HG02763 (cell line): ENCODE data around the gene CACNA1C.
"Not testable (repeated sequence)": the region's sequence is repeated elsewhere in the genome, so short reads cannot be mapped to it uniquely, and the experiment has no call there.

Experiments
- ATAC-seq: cut with Tn5 transposase; IDR thresholded peaks from one replicate; pipeline ENCODE4 v1.9.1; 2021; ENCODE audit warnings: mild to moderate bottlenecking, moderate library complexity; ENCODE audit not compliant: unreplicated experiment

Gene CACNA1C

DNA sequence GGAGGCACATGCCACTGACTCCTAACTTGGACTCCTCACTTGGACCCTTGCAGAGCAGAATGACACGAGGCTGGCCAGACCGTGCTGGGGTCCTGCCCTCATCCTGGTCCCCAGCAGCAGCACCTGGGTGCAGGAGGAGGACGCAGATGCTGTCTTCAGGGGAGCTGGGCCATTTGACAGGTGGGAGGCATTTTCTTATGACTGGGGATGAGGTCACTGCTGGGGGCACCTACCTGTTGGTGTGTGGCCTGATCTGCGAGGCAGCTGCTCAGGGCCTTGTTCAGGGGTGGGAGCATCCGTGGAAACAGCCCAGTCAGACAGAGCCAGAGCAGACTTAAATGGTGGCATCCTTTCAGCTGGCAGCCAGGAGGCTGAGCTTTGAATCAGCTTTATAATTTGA lies 57.3 kb downstream of the CACNA1C start:
- ATAC-seq: no peak

DNA sequence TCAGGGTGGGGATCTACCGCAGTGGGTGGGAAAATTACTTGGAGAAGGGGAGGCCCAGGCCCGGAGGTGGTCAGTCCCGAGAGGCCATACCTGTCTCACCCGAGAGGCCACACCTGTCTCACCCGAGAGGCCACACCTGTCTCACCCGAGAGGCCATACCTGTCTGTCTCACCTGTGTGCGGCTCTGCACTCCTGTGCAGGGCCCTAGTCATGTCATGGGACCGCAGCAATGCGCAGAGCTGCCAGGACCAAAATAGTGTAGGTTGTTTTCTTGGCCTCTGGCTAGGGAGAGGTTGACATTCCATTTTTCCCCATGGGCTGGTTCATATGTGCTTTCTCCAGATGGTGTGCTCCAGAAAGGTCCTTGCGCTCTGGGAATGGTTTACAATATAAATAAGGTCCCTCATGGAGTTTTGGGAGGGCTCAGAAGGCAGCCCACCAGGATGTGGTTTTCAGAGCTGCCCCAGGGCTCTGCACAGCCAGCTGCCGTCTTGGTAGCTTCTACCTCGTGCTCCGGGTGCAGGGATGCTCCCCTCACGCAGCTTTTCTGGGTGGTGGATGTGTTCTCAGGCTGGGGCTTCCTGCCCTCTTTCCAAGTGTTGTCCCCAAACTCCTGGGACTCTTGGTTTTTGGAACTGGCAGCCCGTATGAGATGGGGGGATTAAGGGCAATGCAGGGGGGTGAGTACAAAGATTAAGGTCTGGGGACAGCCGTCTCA lies 58.2 kb downstream of the CACNA1C start:
- no peak for ATAC-seq

DNA sequence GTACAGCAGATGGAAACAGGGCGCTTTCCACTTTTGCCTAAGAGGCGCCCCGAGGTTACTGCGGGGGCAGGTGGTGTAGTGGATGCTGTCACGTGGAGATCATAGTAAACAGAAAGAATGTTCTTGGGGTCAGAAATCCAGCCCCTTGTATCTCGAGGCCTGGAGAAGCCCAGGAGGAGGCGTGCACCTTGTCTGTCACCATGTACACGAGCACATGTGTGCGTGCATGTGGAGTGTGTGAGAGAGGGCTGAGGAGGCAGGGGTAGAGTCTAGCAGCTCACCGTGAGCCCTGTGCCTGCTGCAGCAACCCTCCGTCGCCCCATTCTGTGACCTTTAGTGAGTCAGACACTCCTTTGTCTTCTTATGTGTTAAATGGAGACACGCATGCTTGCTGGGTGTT lies 59.0 kb downstream of the CACNA1C start:
- no peak for ATAC-seq

DNA sequence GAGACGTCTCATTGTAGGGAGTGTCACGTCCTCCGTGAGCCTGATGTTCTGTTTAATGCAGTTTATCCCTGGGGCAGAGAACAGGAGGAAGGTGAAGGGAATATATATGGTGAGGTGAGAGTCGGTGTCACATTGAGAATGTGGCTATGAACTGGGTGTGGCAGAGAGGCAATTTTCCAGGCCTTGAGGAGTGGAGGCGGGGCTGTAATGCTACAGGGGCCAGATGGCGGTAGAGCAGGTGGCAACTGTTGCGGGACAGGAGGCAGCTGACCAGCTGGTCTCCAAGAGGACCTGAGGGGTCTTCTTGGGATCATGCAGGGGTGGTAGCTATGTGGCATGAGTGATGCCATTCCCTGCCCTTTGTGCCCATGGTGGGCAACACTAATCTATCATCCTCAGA lies 59.6 kb downstream of the CACNA1C start:
- ATAC-seq: no peak

DNA sequence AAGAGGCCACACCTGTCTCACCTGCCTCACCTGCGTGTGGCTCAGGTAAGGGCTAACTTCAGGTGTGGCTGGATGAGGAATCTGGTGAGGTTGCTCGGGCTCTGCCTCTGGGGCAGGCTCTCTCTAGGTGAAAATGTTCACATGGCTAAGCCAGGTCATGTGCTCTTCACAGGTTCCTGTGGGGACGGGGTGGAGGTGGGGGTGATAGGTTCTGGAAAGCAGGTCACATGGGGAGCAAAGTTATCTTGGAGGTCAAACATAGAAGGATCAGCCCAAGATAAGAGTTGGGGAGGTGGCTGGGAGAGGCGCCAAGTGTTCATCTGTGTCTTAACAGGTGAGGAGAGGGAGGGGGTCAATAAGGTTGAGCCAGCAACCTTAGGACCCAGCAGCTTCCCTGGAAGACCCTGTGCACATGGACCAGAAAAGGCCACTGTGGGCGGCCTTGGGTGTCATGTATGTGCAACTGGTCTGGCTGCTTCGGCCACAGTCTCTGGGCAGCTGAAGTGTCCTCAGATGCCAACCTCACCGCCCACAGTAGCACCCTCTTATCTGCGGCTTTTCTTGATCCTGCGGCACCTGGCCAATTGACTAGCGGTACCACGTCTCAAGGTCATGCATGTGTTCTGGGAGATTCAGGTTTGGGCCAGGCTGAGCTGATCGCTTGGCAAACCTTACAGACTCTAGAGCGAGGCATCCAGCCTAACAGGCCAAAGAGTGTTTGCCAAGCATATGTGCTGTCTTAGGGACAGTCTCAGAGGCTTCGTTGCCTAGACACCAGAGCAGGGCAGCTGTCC lies 60.5 kb downstream of the CACNA1C start:
- ATAC-seq: no peak

DNA sequence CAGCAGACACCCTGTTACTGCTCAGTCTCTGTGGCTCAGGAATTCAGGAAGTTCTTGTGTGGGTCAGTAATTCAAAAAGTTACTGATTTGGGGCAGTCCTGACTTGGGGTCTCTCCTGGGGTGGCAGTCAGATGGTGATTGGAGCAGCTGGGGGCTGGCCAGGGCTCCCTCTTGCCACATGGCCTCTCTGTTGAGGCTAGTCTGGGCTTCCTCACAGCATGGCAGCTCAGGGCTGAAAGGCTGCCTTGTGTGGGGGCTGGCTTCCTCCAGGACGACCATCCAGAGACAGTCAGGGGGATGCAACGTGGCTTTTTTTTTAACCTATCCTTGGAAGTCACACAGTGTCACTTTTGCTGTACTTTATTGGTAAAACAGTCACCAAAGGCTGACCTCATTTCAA lies 61.3 kb downstream of the CACNA1C start:
- no peak for ATAC-seq

DNA sequence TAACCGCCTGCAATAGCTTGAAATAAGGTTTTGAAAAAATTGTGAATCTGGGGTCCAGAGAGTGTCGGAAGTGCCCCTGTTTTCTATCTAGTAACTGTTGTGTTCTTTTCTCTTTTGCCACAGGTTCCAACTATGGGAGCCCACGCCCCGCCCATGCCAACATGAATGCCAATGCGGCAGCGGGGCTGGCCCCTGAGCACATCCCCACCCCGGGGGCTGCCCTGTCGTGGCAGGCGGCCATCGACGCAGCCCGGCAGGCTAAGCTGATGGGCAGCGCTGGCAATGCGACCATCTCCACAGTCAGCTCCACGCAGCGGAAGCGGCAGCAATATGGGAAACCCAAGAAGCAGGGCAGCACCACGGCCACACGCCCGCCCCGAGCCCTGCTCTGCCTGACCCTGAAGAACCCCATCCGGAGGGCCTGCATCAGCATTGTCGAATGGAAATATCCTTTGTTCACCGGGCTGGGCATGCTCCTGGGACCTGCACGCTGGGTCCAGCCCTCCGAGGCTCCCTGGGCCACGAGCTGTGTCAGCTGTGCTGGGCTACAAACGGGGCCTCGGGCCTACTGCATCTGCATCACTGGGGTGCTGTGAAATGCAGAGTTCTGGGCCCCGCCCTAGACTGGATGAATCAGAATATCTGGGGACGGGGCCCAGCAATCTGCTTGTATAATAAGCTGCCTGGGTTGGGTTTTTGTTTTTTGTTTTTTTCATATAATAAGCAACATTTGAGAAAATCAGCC lies 62.5 kb downstream of the CACNA1C start:
- ATAC-seq: no peak

DNA sequence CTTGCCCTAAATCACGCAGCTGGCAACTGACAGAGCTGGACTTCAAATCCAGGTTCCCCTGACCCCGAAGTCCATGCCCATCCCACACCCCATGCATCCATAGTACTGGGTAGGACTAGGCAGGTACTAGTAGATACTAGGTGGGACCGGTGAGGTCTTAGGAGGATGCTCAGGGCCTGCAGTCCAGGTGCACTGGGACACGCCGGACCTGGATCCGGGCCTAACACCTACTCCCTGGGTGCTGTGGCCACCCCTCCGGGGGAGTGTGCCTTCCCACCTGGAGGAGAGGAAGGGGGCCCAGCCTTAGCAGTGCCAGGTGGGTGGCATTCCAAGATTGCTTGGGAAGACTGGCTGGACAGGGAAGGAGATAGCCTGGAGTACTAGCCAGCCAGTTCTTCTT lies 64.8 kb downstream of the CACNA1C start:
- no peak for ATAC-seq

DNA sequence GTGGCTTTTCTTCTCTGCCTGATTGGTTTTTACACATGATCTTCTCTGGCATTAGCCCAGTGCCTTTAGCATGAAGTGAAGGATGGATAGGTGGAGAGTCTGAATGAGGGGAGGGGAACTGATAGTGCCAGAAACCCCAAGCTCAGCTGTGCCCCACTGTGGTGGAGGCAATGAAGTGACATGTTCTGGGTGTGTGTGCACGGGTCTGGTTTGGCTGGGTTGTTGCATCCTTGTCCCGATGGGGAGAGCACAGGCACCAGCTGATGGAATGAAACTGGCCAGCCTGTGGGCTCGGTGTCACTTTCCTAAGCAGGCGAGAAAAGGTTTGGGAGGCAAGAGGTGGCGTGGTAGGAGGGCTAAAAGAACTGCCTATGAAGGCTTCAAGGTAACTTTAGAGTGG lies 65.3 kb downstream of the CACNA1C start:
- no peak for ATAC-seq

DNA sequence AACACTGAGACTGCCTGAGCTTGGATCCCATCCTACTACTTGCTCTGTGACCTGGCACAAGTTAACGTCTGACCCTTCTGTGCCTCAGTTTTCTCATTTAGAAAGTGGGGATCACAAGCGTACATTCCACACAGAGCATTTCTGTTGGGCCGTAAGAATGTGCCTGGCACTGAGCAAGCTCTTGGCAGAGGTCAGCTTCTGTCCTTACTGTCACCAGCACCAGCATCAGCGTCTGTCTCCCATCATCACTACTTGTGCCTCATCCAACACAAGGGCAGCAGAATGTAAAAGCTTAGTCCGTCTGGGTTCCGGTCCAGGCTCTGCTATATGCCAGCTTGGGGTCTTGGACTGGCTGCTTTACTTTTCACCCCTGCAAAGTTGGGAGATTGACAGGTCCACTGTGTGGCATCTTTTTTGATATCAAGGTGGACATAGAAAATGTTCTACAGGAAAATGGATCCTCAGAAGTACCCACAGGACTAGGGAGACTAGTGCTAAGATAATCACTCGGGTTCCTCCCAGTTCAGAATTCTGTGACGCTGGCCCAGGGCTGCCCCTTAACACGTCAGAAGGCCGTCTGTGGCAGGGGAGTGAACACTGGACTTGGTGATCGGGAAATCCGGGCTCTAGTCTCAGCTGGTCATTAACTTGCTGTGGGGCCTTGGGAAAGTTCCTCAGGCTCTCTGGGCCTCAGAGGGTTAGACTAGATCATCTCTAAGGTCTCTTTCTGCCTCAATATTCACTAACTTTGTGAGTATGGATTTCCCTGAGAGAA lies 65.9 kb downstream of the CACNA1C start:
- ATAC-seq: no peak

DNA sequence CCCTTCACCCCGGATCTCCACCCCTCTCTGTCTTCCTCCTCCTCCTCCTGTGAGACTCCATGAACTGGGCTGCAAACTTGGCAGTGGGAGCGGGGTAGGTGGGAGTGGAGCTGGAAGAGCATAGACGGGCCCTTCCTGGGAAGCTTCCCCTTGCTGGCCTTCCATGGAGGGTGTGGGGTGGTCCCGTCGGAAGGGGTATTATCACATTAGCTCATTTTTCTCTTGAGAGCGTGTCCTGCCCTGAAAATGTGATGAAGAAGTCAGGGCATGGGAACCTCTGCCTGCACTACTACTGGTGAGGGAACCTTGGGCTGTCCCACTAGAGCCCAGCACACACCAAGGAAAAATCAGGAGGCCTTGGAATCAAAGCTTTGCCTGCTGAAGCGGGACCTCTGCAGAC lies 66.5 kb downstream of the CACNA1C start:
- no peak for ATAC-seq

DNA sequence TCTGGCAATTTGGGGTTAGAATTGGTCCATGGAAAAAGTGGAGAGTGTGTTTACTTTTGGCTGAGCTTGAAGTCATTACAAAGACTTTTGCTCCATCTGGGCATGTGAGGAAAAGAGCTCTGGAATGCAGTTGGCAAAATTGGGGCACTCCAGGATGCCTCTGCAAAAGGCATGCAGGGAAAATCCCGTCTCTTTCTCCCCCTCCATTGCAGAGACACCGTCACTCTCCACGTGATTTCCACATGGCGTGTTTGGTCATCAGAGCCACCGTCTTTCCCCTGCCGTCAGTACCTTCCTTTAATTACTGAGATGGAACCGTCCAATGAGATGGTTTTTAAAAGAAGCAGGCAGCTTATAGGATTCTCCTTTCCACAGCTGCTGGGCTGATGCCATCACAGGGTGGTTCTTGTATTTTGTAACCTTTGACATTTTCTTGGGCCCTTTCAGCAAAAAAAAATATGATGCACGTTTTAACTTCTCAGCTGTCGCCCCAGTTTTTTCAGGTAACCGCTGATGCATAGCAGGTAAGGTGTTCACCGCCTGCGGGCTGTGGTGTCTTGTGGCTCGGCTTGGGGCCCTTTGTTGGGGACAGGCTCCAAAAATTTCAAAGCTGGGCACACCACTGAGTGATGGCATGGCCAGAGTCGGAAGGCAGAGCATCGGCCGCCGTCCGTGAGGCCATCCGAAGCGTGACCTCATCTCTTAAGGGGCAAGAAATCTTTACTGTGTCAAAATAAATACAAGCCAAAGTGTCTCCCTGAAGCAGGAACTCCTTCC lies 68.4 kb downstream of the CACNA1C start:
- no peak for ATAC-seq

DNA sequence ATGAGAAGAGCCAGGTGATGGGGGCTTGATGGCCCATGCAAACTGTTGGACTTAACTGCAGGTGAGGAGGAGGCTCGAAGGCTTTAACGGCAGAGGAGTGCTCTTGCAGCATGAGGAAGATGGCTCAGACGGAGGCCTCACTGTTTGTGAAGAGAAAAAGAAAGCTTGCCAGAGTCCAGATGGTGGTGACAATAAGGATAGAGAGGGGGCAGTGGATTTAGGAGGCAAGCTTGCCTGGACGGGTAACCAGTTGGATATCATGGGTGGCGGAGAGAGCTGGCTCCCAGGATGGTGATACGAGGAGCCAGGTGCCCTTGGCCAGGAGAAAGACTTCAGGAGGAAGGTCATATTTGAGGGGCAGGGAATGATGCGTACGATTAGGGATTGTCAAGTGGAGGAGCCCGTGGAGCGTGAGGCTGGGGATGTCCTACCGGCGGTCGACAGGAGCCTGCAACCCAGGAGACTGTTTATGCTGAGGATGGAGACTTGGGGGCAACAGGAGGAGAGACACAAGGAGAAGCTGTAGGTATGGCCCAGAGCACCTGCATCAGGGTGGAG lies 71.8 kb downstream of the CACNA1C start:
- ATAC-seq: no peak

DNA sequence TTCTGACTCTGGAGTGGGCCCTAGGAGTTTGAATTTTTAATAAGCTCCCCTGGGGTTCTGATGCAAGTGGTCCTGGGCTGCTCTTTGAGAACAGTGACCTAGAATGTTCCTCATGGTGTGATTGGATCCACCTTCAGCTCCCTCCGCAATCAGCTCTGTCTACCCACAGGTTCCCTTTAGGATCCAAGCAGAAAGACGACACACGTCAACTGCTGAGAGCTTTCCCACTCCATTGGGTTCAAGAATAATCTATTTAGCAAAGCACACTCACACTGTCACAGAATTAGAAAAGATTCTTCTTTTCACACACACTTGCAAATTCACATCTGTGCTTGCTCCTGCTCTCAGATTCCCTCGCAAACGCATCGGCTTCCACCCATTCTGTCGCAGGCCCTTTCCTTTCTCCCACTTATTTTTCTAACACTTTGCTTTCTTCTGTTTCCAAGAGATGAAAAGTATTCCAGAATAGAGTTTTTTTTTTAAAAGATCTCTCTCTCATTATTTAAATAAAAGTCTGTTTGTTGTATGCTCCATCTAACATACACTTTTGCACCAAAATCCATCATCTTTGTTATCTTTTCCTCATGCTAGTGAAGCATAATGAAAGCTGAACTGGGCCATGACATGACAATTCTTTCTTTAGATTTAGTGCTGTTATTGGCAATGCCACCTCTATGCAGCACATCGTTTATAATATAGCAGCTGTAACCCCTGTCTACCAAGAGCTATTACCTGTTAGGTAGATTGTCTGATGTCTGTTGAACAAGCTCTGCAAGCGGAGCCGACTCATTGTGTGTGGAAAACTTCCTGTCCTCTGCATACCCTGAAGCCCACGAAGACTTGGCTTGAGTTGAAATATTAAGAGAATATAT lies 73.1 kb downstream of the CACNA1C start:
- no peak for ATAC-seq

DNA sequence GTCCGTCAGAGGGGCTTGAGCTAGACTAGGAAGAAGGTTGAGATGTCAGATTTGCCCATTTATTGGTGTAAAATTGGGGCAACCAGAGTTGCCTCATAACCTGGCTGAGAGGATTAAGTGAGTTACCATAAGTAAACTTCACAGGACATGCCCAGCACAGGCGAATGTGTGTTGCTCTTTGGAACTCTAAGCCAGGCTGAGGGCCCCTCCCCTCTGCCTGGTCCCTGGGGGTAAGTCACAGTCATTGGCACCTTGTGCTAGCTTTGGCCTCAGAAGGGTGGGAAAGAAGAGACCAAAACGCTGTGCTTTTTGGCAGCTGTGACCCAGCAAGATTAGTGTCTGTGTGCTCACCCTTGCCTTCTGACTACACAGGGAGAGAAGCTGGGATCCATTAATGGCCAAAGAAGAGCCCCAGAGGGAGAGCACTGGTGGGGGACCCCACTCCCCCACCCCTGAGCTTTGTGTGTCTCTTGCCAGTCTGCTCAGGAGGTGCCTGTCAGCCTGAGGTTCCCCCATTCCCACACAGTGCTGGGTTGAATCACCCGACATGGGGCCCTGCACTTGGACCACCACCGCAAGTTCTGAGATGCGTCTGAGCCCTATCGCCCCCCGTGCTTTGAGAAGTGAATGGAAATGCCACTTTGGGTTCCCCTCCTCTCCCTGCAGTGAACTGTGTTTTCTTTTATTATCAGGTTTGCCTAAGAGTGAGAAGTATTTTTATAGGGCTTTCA lies 74.1 kb downstream of the CACNA1C start:
- ATAC-seq: no peak

DNA sequence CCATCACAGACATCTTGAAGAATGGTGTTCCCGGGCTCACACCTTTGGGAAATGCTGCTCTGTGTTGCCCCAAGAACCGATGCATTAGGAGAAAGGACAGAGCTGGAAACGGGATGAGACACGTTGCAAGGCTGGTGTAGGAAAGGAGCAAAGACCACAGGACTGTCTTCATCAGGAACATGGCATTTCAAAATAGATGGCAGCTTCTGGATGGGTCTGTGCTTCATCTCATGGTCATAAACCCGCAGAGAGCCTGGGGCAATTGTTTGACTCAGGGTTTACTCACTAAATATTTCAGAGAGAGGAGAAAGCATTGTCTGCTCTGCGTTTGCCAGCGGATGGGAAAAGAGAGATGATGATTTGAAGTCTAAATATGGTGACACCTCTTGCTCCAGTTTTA lies 76.3 kb downstream of the CACNA1C start:
- ATAC-seq: no peak

DNA sequence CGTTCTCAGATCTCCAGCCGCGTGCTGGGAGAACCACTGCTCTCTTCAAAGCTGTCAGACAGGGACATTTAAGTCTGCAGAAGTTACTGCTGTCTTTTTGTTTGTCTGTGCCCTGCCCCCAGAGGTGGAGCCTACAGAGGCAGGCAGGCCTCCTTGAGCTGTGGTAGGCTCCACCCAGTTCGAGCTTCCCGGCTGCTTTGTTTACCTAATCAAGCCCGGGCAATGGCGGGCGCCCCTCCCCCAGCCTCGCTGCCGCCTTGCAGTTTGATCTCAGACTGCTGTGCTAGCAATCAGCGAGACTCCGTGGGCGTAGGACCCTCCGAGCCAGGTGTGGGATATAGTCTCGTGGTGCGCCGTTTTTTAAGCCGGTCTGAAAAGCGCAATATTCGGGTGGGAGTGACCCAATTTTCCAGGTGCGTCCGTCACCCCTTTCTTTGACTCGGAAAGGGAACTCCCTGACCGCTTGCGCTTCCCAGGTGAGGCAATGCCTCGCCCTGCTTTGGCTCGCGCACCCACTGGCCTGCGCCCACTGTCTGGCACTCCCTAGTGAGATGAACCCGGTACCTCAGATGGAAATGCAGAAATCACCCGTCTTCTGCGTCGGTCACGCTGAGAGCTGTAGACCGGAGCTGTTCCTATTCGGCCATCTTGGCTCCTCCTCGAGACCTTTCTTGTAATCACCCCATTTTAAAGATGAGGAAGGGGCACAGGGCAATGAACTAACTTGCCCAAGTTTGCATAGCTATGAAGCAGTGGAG lies 83.1 kb downstream of the CACNA1C start:
- ATAC-seq: not testable (repeated sequence)

DNA sequence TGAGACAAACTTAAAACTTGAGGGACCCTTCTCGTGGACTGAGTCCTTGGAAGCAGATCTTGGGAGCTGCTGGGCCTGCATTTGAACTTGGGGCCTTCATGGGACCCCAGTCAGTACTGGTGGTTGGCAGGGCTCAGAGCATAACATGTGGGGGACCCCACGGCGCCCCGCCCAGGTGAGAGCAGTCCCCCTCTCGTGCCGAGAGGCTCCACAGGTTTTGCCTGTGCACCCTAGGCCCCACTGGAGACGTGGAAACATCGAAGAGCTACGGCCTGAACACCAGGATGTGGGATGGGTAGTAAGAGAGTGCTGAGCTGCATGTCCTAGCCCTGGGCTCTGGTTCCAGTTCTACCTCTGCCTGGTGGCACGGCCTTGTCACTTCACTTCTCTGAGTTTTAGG lies 84.1 kb downstream of the CACNA1C start:
- no peak for ATAC-seq
